ENCODE measurements around the gene KCNB1.

DNA sequence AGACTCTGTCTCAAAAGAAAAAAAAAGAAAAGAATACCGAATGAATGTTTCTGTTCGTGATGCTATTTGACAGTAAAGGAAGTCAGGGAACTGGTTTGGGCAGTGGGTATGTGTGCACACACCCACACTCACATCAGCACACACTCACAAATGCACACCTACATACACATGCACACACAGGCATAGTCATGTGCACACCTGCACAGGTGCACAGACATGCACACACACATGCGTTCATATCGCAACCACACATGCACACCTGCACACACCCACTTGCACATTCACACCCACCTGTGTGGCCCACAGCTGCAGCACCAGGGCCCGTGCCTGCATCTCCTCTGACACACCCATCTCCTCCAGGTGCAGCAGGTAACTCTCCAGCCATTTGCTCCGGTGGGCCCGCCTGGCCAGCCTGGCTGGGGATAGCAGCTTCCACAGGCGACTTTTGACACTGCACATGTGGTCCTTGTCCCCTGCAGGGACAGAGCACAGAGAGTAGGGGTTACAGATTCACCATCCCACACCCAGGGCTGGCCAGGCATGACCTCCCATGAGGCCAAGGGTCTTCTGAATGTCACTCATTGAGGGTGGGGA is 41.4 kb upstream of the KCNB1 start:
- TF ChIP-seq, protein P1, sequence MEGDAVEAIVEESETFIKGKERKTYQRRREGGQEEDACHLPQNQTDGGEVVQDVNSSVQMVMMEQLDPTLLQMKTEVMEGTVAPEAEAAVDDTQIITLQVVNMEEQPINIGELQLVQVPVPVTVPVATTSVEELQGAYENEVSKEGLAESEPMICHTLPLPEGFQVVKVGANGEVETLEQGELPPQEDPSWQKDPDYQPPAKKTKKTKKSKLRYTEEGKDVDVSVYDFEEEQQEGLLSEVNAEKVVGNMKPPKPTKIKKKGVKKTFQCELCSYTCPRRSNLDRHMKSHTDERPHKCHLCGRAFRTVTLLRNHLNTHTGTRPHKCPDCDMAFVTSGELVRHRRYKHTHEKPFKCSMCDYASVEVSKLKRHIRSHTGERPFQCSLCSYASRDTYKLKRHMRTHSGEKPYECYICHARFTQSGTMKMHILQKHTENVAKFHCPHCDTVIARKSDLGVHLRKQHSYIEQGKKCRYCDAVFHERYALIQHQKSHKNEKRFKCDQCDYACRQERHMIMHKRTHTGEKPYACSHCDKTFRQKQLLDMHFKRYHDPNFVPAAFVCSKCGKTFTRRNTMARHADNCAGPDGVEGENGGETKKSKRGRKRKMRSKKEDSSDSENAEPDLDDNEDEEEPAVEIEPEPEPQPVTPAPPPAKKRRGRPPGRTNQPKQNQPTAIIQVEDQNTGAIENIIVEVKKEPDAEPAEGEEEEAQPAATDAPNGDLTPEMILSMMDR (IDR thresholded peaks at IDR 0.05; ENCODE audit: low read depth, low read length) = no peak
- TF ChIP-seq EZH2phosphoT487 (IDR thresholded peaks at IDR 0.05; ENCODE audit: low read depth) = no peak

Measured in OCI-LY3 (cell line).